DMS79 (cell line): ENCODE measurements around the gene RNASE8.

Experiments used
- DNase-seq: peaks from one replicate; lab custom pipeline; 2025; lab: John Stamatoyannopoulos, UW

RNASE8 gene

GRCh38 chr14:21072781-21073339, 15.2 kb downstream of the RNASE8 start:
- no peak for DNase-seq

GRCh38 chr14:21073921-21074320, 16.3 kb downstream of the RNASE8 start:
- DNase-seq, result no peak

GRCh38 chr14:21074398-21075272, 17.0 kb downstream of the RNASE8 start:
- DNase-seq, result no peak

- DNase-seq, result no peak
Observed at GRCh38 chr14:21075719-21076437, 18.3 kb downstream of the RNASE8 start.

- DNase-seq, result no peak
Observed at GRCh38 chr14:21077672-21078071, 20.1 kb downstream of the RNASE8 start.

- DNase-seq, result no peak
Observed at GRCh38 chr14:21078287-21078686, 20.7 kb downstream of the RNASE8 start.

- DNase-seq, result no peak
Observed at GRCh38 chr14:21078726-21079125, 21.1 kb downstream of the RNASE8 start.

GRCh38 chr14:21081521-21082142, 24.0 kb downstream of the RNASE8 start:
- DNase-seq, result no peak

- no peak for DNase-seq
Observed at GRCh38 chr14:21083565-21084325, 26.1 kb downstream of the RNASE8 start.

- DNase-seq, result no peak
Observed at GRCh38 chr14:21084396-21084795, 26.8 kb downstream of the RNASE8 start.

- no peak for DNase-seq
Observed at GRCh38 chr14:21084998-21085853, 27.6 kb downstream of the RNASE8 start.

- DNase-seq, result no peak
Observed at GRCh38 chr14:21086908-21087293, 29.3 kb downstream of the RNASE8 start.

- peak; percentile 74 for DNase-seq
Observed at GRCh38 chr14:21087294-21088091, 29.9 kb downstream of the RNASE8 start.

GRCh38 chr14:21088687-21089086, 31.1 kb downstream of the RNASE8 start:
- DNase-seq, result no peak

GRCh38 chr14:21089271-21089670, 31.6 kb downstream of the RNASE8 start:
- DNase-seq, result no peak

- DNase-seq, result no peak
Observed at GRCh38 chr14:21089877-21090193, 32.2 kb downstream of the RNASE8 start.

- DNase-seq, result no peak
Observed at GRCh38 chr14:21090194-21090939, 32.7 kb downstream of the RNASE8 start.

- no peak for DNase-seq
Observed at GRCh38 chr14:21090940-21091663, 33.5 kb downstream of the RNASE8 start.

- DNase-seq, result no peak
Observed at GRCh38 chr14:21091821-21092272, 34.2 kb downstream of the RNASE8 start.
